HG02588 (cell line): ENCODE results near the gene FGF18.
"Not testable (repeated sequence)": the region's sequence is repeated elsewhere in the genome, so short reads cannot be mapped to it uniquely, and the experiment has no call there.

Experiments
- ATAC-seq: cut with Tn5 transposase; IDR thresholded peaks from one replicate; pipeline ENCODE4 v1.9.1; 2021; ENCODE audit warnings: mild to moderate bottlenecking, moderate library complexity; ENCODE audit not compliant: unreplicated experiment

Gene FGF18

GRCh38 chr5:171492781-171493180 is 73.3 kb downstream of the FGF18 start:
- no peak for ATAC-seq

DNA sequence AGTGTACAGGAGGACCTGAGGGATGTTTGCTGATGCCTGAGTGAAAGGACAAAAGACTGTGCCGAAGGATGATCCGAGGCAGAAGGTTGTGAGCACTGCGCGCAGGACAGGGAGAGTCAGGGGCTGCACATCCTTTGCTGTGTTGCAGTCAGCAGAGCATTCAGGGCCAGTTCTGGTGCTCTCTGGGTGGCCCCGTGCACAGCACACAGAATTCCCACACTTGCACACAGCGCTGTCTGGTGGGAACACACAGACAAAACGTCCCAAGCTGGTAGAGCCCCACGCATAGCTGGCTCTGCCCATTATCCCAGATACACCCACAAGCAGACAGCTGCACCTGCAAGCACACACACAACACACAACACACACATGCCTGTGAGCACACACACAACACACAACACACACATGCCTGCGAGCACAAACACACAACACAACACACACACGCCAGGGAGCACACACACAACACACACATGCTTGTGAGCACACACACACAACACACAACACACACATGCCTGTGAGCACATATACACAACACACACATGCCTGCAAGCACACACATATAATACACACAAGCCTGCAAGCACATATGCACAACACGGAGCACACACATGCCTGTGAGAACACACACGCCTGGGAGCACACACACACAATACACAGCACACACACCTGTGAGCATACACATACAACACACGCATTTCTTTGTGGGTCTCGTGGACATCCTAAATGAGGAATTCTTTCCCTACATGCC is 74.4 kb downstream of the FGF18 start:
- no peak for ATAC-seq

DNA sequence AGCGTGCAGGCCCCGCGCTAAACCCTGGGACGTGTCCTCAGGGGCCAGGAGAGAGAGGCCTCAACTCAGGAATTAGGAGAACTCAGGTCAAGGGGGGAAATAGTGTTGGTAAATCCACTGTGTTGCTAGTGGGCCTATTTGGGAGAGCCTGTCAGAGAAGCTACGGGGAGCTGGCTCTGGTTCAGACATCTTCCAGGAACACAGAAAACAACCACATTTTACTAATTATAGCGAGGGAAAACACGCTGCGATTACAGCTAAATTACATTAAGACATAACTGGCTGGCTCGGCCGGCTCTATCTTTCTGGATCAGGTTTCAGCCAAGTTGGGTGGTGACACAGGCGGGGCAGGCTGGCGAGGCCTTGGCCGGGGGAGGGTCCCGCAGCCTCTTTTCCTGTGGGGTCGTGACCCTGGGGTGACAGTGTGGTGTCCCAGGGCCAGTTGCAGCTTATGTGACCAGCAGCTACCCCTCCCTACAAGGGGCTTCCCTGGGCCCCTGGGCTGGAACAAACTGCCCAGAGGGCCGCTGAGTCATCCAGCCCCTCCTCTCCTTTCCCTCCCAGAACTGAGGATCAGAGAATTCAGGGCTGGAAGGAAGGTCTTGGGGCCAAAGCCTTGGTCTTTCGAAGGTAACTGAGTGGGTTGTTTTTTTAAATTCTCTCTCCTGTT is 75.1 kb downstream of the FGF18 start:
- ATAC-seq, result no peak

GRCh38 chr5:171495122-171495700 is 75.8 kb downstream of the FGF18 start:
- no peak for ATAC-seq

DNA sequence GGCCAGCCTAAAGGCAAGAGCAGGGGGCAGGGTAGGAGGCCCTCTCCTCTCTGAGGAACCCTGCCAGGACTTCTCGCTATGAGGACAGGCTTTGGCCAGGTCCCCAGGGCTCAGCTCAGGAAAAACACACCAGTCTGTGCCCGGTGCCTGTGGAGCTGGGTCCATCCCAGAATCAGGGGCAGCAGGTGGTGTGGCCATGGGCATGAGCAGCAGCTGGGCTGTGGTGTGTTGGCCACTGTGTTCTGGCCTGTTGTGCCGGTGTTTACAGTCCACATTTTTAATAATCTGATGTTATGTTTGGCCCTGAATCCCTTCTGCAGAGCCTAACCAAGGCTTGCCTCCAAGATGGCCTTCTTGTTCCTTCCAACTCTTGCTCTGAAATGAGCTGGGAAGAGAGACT is 77.0 kb downstream of the FGF18 start:
- ATAC-seq, result no peak

GRCh38 chr5:171497494-171497893 is 78.0 kb downstream of the FGF18 start:
- ATAC-seq, result not testable (repeated sequence)

GRCh38 chr5:171498166-171498565 is 78.7 kb downstream of the FGF18 start:
- ATAC-seq, result no peak

GRCh38 chr5:171499611-171500010 is 80.2 kb downstream of the FGF18 start:
- no peak for ATAC-seq

DNA sequence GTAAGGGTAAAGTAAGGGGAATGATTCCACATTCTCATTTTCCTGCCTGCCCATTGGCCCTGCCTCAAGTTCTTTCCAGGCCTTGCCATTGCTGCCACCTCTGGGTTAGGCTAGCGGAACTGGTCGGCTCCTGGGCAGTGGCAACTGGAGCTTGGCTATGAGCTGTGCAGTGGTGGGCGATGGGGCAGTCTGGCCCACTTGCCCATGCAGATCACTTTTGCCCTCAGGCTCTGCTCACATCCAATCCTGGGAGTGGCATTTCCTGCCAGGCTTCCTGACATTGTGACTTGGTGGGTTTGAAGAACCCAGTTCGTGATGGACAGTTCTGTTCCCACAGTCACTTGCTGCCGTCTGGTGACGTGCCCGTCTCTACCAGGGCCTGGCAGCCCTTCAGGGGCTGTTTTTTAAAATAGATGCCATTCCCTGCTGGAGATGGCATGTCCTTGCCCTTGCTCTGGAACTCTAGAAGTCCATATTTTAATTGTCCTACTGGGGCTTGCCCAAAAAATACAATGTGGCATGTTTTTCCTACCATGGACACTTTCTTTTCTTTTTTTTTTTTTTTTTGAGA is 86.1 kb downstream of the FGF18 start:
- no peak for ATAC-seq

DNA sequence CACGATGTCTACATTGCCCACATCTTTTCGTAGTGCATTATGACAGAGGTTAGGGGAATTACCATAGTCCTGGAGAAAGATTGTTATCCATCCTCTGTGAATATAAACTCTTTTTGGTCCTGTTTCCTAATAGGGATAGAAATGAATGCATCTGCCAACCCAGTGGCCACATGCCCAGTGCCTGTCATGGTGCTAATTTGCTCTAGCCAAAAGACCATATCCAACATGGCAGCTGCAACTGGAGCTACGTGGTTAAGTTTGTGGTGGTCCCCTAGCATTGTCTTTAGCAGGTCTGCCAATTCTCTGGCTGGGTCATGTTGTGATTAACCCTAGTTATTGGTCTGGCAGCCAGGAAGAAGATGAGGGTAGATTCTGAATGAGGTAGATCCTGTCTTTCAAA is 87.5 kb downstream of the FGF18 start:
- ATAC-seq, result no peak
